ENCODE data around the gene CALML6. TPM values are rescaled to one million over a fixed set of nuclear protein-coding genes. Genes with fewer than 3 reads are reported as not detected.

The CALML6 gene
- total RNA-seq, 2 experiments from 2014 or later, result 0.54 to 5.1 TPM

Other genes with a start within 250 kb of the CALML6 start
- gene SLC35E2B, start 222.5 kb upstream of the CALML6 start, total RNA-seq (2014; rRNA removed; shearing (Covaris generic)), result 24.2 and 26.6 TPM in 2 replicates
- 58.9 and 61.2 TPM in 2 replicates for gene SLC35E2B, start 222.5 kb upstream of the CALML6 start, total RNA-seq (2022)
- 50.9 and 66.1 TPM in 2 replicates for gene CDK11A, start 190.9 kb upstream of the CALML6 start, total RNA-seq (2014; rRNA removed; shearing (Covaris generic))
- gene CDK11A, start 190.9 kb upstream of the CALML6 start, total RNA-seq (2022), result 90.5 and 92.1 TPM in 2 replicates
- gene NADK, start 136.8 kb upstream of the CALML6 start, total RNA-seq (2014; rRNA removed; shearing (Covaris generic)), result 144 and 156 TPM in 2 replicates
- gene NADK, start 136.8 kb upstream of the CALML6 start, total RNA-seq (2022), result 173 and 184 TPM in 2 replicates
- gene GNB1, start 24.2 kb upstream of the CALML6 start, total RNA-seq (2014; rRNA removed; shearing (Covaris generic)), result 86.9 and 101 TPM in 2 replicates
- gene GNB1, start 24.2 kb upstream of the CALML6 start, total RNA-seq (2022), result 502 and 563 TPM in 2 replicates
- 0.46 and 1.7 TPM in 2 replicates for gene TMEM52, start 4.0 kb downstream of the CALML6 start, total RNA-seq (2014; rRNA removed; shearing (Covaris generic))
- 2.5 and 2.7 TPM in 2 replicates for gene TMEM52, start 4.0 kb downstream of the CALML6 start, total RNA-seq (2022)
- not detected in 2 replicates for gene CFAP74, start 88.5 kb downstream of the CALML6 start, total RNA-seq (2014; rRNA removed; shearing (Covaris generic))
- gene CFAP74, start 88.5 kb downstream of the CALML6 start, total RNA-seq (2022), result not detected in 2 replicates
- gene GABRD, start 104.1 kb downstream of the CALML6 start, total RNA-seq (2014; rRNA removed; shearing (Covaris generic)), result not detected in 2 replicates
- not detected in 2 replicates for gene GABRD, start 104.1 kb downstream of the CALML6 start, total RNA-seq (2022)
- 8.0 and 10.2 TPM in 2 replicates for gene PRKCZ, start 135.2 kb downstream of the CALML6 start, total RNA-seq (2014; rRNA removed; shearing (Covaris generic))
- gene PRKCZ, start 135.2 kb downstream of the CALML6 start, total RNA-seq (2022), result 10.0 and 13.0 TPM in 2 replicates

All from OCI-LY7 (cell line).